Lung microvascular endothelial cell (primary cell): Measurements from ENCODE around the gene CEBPZ. TPM values are rescaled to one million over a fixed set of nuclear protein-coding genes. Genes with fewer than 3 reads are reported as not detected.

Experiments used
- DNase-seq, 2 donors: peaks; one replicate each; pipeline versions ENCODE4 v3.0.0 to v3.0.0-alpha.2; 2010; ENCODE audit warnings: low read depth in 2 of 2
- total RNA-seq: library from RNA; depleted of rRNA; stranded (reverse); fragments of >200 nt; gene quantifications from 2 replicates; pipeline ENCODE4 v1.2.1, GENCODE V29; 2014

CEBPZ gene
- total RNA-seq, 1 donor from 2014 or later: 38.7 TPM

DNA sequence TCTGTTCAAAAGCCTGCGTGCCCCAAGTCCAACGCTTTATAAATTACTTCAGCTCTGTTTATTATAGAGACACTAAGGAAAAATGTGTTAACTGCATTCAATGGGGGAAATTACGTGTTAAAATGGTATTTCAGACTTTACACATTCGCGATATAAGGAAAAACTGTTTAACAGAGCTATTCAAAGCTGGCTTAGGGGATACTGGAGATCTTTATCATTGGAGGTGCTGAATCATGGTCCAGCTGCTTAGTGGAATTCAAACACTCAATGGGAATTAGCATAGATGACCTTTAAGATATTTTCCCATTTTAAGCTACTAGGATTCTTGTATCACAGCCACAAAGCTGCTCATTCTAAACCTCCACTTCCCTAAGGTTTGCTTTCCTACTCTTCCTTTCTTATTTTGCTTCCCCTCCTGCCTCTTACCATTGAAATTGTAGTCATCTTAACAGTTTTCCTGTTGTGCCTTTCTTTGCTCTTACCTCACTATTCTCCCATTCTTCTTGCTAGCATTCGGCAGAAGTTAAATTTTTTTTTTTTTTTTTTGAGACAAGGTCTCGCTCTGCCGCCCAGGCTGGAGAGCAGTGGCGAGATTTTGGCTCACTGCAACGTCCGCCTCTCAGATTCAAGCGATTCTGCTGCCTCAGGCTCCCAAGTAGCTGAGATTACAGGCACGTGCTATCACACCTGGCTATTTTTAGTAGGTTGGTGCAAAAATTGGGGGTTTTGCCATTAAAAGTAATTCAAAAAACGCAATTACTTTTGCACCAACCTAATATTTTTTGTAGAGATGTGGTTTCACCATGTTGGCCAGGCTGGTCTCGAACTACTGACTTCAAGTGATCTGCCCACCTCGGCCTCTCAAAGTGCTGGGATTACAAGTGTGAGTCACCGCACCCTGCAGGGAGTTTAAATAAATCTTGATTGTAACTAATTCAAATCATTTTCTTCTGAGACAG lies 49.4 kb downstream of the CEBPZ start:
- peak in 1 of 2 donors; percentile 74 for DNase-seq

DNA sequence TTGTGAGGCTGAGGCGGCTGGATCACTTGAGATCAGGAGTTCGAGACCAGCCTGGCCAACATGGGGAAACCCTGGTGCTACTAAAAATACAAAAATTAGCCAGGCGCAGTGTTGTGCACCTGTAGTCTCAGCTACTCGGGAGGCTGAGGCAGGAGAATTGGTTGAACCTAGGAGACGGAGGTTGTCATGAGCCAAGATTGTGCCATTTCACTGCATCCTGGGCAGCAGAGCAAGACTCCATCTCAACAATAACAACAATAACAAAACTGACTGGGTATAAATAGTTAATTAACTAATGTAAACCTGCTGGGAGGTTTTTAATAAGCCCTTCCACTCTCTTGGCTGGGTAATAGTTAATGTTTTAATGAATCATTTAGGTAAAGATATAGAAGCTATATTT lies 50.8 kb downstream of the CEBPZ start:
- DNase-seq: no peak

DNA sequence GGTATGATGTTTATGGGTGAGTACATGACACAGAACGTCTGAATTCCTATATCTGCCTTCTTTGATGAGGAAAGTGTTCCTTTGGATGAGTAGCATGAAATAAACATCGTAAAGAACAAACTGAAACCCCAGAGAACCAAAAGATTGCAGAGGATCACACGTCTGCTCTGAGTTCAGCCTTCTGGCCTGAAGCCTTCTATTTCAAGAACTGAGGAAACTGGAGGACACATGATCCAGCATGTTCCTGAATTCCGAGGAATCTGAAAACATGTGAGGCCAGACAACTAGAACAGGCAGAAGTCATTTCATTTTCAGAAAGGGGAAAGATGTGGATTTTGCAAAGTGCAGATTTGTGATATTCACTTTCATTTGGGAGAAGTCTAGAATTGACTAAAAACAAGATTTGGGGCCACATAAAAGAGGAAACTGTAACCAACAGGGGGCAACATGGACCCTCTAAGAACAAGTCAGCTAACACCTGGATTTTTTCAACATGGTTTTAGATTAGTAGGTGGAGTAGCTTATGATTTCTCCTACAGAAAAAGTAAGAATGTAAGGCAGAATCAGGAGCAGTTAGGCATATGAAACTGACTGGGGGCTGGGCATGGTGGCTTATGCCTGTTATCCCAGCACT lies 51.3 kb downstream of the CEBPZ start:
- no peak for DNase-seq

DNA sequence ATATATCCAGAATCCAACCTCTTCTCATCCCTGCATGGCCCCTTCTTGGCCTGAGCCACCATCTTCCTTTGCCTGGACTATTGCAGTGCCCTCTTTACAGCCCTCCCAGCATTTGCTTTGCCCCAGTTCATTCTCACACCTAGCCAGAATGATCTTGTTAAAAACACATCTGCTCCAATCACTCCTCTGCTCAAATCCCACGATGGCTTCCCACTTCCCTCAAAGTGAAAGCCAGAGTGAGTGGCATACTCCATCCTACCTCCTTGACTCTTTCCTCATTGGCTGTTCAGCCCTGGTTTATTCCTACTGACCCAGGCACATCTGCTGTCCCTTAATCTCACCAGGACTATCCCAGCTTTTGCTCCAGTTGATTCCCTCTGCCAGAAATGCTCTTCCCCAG lies 57.7 kb downstream of the CEBPZ start:
- no peak for DNase-seq

DNA sequence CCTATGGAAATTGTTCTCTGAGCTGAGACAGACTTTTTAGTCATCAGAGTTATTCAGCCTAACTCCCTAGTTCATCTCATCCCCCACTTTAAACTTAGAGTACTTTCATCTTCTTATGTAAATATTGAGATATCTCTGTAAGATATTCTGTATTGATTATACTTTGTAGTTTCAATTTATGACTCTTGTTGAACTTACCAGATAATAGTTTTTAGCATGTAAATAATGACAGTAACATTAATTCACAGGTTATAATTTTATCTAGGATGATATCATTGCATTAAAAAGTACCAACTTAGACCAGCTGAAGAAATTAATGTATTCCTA lies 59.8 kb downstream of the CEBPZ start:
- DNase-seq: no peak

DNA sequence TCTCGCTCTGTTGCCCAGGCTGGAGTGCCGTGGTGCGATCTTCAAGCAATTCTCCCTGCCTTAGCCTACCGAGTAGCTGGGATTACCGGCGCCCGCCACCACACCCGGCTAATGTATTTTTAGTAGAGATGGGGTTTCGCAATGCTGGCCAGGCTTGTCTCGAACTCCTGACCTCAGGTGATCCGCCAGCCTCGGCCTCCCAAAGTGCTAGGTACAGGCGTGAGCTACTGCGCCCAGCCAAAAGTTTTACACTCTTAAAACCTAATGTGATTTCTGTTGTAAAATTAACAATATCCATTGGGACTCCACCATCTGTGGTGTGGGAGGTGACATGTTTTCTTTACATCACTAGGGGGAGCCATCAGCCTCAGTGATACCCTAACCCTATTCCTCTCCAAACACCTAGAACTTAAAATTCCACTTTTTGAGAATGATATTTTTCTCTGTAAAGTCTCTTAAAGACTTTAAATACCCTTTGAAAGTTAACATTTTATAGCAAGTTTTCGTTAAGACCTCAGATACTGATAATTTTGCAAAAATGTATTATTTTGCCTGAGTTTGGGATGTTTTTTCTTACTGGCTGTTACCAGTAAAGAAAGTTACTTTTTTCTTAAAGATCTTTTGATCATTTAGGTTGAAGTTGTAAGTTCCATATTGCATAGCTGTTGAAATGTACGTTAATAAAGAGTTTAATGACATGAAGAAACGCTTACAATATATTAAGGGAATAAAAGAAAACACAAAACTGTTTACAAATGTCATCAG lies 63.0 kb downstream of the CEBPZ start:
- peak; percentile 64 to 67 for DNase-seq

DNA sequence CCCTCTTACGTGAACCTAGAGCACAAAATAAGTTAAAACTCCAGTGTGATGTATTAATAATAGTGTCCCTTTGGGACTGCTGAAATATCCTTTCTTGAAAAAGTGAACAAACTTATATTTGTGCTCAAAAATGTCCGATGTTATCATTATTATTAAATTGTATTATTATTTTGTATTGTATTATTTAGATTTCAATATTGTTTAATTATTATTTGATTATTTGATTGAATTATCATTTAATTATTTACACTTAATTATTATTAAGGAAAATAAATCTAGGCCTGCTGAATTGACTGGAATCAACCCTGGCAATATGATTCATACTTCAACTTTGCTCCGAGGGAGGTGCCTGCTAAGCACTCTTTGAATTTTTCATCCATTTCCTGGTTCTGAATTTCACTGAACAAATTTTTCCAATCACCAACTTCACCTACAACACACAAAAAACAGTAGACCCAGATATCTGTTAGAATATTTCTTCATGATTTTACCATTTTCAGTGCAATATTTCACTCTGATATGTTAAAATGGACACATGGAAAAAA lies 63.7 kb downstream of the CEBPZ start:
- DNase-seq: no peak

DNA sequence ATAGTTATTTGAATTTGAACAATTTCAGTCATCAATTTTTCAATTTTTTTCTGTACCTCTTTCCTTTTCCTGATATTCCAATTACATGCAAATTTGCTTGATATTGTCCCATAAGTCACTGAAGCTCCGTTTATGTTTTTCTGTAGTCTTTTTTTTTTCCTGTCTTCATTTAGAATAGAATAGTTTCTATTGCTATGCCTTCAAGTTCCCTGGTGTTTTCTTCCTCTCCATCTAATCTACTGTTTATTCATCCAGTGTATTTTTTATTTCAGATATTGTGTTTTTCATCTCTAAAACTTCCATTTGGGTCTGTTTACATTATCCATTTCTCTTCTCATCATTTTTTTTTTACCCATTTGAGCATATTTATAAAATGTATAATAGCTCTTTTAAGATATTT lies 66.6 kb downstream of the CEBPZ start:
- no peak for DNase-seq

DNA sequence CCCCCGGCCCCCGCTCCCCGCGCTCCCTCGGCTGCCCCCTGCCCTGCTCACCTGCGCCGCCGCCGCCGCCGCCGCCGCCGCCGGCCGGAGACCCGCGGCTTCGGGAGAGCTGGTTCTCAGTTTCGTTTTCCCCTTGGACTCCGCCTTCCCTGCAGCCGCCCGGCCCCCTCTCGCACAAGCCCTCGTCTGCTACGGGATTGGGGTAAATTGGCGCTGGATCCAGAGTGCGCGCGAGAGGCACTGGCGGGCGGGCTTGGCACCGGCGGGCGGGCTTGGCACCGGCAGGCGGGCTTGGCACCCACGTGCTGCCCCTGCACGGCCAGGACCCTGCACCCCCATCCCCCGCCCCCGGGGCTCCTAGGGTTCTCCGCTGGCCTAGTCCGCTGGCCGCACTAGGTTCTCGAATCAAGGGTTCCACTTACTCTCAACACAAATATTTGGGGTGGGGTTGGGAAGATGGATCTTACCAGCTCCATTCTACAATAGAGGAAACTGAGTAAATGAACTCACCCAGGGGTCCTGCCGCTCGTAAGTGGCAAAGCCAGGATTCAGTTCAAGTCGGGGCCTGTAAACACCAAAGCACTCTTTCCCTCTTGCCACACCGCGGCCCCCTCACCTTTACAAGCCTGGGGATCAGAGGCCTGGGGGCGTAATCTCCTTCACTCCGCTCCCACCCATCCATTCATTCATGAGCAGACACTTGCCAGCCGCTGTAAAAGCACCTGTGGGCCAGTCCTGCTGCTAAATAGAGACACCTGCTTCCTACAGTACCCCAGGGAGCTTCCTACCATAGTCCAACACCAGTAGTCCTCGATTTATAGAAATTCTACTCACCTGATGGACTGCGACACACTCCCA lies 74.3 kb downstream of the CEBPZ start, which contains the start of gene EIF2AK2:
TSS of gene EIF2AK2 (minus strand) at position 124 of the 858 bp plus-strand sequence. CDS start 9,174 bp downstream, outside the sequence.
- DNase-seq: peak; percentile 90 to 91

DNA sequence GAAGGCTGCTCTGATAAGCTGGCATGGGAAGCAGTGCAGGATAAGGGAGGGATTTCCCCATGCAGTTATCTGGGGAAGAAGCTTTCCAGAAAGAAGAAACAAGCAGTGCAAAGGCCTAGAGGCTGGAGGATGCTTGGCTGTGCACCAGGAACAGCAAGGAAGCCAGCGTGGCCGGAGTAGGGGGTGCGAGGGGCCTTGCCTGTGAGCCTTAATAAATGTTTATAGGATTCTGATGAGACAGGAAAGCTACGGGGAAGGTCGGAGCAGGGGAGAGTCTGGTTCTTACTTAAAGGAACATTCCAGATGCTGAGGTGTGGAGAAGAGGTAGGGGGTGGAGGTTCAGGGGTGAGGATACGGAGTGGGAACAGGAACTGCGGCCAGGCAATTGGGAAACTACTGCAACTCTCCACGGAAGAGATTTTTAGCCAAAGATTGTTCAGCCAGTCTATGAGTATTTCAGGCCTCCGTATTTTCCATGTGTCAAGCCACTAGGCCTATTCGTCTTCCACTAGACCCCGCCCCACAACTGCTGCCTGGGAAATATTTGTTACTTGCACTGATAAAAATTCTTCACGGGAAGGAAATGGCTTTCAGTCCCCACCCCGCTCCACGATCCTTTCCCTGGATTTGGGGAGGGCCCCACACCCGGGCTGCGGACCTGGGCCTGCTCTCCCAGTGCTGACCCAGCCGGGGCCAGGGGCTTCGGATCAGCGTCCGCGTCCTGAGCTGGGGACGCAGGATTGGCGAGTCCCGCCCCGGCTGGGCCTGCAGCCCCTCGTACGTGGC lies 75.1 kb downstream of the CEBPZ start:
- DNase-seq: peak; percentile 52 to 68

DNA sequence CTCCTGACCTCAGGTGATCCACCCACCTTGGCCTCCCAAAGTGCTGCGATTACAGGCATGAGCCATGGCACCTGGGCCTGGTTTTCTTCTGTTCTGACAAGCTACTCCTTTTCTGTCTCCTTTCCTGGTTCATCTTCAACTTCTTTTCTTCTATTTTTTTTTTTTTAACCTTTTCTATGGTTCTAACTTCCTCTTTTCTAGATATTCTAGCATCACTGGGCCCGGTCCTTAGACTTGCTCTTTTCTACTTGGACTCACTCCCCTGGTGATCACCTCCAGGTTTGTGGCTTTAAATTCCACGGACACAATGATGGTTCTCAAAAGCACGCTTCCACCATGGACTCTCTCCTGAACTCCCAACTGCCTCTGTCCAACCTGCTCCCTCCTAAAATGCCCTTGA lies 76.6 kb downstream of the CEBPZ start:
- no peak for DNase-seq

DNA sequence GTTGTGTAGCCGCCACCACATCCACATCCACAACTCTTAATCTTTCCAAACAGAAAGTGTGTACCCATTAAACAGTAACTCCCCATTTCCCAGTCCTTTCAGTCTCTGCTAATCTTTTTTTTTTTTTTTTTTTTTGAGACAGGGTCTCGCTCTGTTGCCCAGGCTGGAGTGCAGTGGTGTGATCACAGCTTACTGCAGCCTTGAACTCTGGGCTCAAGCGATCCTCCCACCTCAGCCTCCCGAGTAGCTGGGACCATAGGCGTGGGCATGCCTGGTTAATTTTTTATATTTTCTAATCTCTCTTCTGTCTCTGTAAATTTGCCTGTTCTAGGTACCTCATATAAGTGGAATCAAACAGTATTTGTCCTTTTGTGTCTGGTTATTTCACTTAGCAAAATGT lies 78.2 kb downstream of the CEBPZ start:
- no peak for DNase-seq

Other genes with a start within 250 kb of the CEBPZ start
- gene HEATR5B, start 147.2 kb downstream of the CEBPZ start, total RNA-seq: 20.9 and 30.0 TPM in 2 replicates
- gene GPATCH11, start 147.1 kb downstream of the CEBPZ start, total RNA-seq: 4.1 and 5.2 TPM in 2 replicates
- gene EIF2AK2, start 74.6 kb downstream of the CEBPZ start, total RNA-seq: 16.8 and 17.5 TPM in 2 replicates
- not detected in 2 replicates for gene SULT6B1, start 42.9 kb downstream of the CEBPZ start, total RNA-seq
- 4.6 and 7.4 TPM in 2 replicates for gene CEBPZOS, start 35.1 kb downstream of the CEBPZ start, total RNA-seq
- gene NDUFAF7, start 62 bp upstream of the CEBPZ start, total RNA-seq: 5.8 and 6.3 TPM in 2 replicates
- gene PRKD3, start 93.2 kb upstream of the CEBPZ start, total RNA-seq: 48.4 and 51.0 TPM in 2 replicates
- gene QPCT, start 113.0 kb upstream of the CEBPZ start, total RNA-seq: 0.60 and 3.7 TPM in 2 replicates